ENCODE data around the gene RABEP2.

GRCh38 chr16:28901862-28902261 lies 23.2 kb downstream of the RABEP2 start:
- TF ChIP-seq CTCF (conservative IDR thresholded peaks at IDR 0.05 in 1 of 2, IDR thresholded peaks at IDR 0.05 in 1 of 2; ENCODE audit: low read depth in 1 of 2, low read length in 2 of 2) (no peak), EZH2 (IDR thresholded peaks at IDR 0.05; ENCODE audit: low read length, missing control alignments) (no peak)
